ENCODE results near the gene HES1.

- TF ChIP-seq ELF4 (IDR thresholded peaks at IDR 0.05) = no peak
- TF ChIP-seq ARNT (IDR thresholded peaks at IDR 0.05) = no peak
- no peak for TF ChIP-seq SP1 (IDR thresholded peaks at IDR 0.05)
- no peak for TF ChIP-seq PKNOX1 (IDR thresholded peaks at IDR 0.05)
- TF ChIP-seq L3MBTL2 (conservative IDR thresholded peaks at IDR 0.05) = no peak
- TF ChIP-seq NFRKB (IDR thresholded peaks at IDR 0.05) = no peak
- no peak for TF ChIP-seq FOXM1 (IDR thresholded peaks at IDR 0.05; ENCODE audit: borderline replicate concordance)
- no peak for TF ChIP-seq ZNF384 (IDR thresholded peaks at IDR 0.05)
Measured at GRCh38 chr3:194167480-194168282, 31.7 kb downstream of the HES1 start.

Measured in HEK293T (cell line).